ENCODE data around the gene PLCG2.
"Not testable (repeated sequence)": the region's sequence is repeated elsewhere in the genome, so short reads cannot be mapped to it uniquely, and the experiment has no call there.

Gene PLCG2

GRCh38 chr16:81932668-81933067 is 153.6 kb downstream of the PLCG2 start:
- H3K4me3 ChIP-seq (ENCODE audit: low read depth, low read length): no peak overlapping the region
- TF ChIP-seq, protein P1, sequence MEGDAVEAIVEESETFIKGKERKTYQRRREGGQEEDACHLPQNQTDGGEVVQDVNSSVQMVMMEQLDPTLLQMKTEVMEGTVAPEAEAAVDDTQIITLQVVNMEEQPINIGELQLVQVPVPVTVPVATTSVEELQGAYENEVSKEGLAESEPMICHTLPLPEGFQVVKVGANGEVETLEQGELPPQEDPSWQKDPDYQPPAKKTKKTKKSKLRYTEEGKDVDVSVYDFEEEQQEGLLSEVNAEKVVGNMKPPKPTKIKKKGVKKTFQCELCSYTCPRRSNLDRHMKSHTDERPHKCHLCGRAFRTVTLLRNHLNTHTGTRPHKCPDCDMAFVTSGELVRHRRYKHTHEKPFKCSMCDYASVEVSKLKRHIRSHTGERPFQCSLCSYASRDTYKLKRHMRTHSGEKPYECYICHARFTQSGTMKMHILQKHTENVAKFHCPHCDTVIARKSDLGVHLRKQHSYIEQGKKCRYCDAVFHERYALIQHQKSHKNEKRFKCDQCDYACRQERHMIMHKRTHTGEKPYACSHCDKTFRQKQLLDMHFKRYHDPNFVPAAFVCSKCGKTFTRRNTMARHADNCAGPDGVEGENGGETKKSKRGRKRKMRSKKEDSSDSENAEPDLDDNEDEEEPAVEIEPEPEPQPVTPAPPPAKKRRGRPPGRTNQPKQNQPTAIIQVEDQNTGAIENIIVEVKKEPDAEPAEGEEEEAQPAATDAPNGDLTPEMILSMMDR (IDR thresholded peaks at IDR 0.05; ENCODE audit: low read depth, low read length): no peak
- DNase-seq (ENCODE audit: low read depth, low spot score): no peak
- in situ Hi-C loops (cut with HindIII; ENCODE audit: low sequenced_read_pairs): no loop called here

GRCh38 chr16:81933361-81933760 is 154.3 kb downstream of the PLCG2 start:
- in situ Hi-C loops (cut with HindIII; ENCODE audit: low sequenced_read_pairs): no loop called here
- DNase-seq (ENCODE audit: low read depth, low spot score): no peak
- TF ChIP-seq, protein P1 (IDR thresholded peaks at IDR 0.05; ENCODE audit: low read depth, low read length): no peak
- no peak overlapping the region for H3K4me3 ChIP-seq (ENCODE audit: low read depth, low read length)

DNA sequence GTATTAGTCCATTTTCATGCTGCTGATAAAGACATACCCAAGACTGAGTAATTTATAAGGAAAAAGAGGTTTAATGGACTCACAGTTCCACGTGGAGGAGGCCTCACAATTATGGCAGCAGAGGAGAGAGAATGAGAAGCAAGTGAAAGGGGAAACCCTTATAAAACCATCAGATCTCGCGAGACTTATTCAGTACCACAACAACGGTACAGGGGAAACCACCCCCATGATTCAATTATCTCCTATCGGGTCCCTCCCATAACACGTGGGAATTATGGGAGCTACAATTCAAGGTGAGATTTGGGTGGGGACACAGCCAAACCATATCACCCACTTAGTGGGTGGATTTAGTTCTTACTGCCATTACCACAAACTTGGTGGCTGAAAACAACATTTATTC is 155.6 kb downstream of the PLCG2 start:
- in situ Hi-C loops (cut with HindIII; ENCODE audit: low sequenced_read_pairs); H3K4me3 ChIP-seq (ENCODE audit: low read depth, low read length); DNase-seq (ENCODE audit: low read depth, low spot score): not testable (repeated sequence)

DNA sequence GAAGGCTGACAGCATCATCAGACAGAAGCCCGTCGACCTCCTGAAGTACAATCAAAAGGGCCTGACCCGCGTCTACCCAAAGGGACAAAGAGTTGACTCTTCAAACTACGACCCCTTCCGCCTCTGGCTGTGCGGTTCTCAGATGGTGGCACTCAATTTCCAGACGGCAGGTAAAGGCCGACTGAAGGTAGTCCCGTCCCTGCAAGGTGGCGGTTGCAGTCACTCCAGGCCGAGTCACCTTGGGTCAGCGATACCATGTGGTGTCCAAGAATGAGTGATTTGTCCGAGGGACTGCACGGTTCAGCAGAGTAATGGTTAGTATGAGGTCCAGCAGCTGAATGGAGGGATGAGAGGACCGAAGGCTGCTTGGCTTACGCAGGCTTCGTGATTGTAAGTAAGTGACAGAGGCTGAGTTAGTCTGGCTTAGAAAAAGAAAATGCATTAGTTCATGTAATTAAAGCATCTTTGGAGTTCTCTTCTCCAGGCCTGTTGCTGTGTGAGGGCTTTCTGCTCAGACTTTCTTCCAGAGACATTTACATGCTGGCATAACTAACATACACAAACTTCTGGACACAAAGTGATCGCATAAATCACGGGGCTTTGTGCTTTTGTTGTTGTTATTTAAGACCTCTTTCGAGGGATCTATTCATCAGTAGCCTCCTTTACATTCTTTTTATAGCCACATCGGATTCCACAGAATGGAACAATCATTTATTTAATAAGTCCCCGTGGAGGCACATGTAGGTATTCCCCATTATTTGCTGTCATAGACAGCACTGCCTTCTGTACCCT is 157.3 kb downstream of the PLCG2 start:
- in situ Hi-C loops (cut with HindIII; ENCODE audit: low sequenced_read_pairs): no loop called here
- TF ChIP-seq, protein P1 (IDR thresholded peaks at IDR 0.05; ENCODE audit: low read depth, low read length): no peak
- DNase-seq (ENCODE audit: low read depth, low spot score): no peak
- H3K4me3 ChIP-seq (ENCODE audit: low read depth, low read length): no peak overlapping the region

DNA sequence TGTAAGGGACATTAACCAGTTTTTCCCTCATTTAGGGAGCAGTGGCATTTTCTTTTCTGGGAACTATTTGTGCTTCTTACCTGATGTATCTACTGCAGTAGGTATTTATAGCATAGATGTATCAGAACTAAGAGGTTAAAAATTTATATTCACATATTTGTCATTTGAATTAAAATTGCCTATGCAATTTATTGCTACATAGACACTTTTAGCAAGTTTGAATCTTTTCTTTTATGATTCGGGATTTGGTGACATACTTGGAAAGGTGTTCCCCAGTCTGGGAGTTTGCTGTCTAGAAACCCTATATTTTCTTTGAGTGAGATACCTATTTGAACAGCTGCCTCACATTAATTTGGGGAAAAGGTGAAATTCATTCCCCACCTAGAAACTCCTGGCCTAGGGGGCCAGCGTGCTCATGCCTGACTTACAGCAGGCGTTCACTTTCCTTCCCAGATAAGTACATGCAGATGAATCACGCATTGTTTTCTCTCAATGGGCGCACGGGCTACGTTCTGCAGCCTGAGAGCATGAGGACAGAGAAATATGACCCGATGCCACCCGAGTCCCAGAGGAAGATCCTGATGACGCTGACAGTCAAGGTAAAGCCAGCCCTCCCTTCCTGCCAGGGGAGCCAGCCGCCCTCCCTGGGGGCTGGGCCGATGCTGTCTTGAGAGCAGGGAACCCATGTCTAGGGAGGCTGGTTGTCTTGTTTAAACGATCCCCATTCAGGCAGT is 158.4 kb downstream of the PLCG2 start:
- in situ Hi-C loops (cut with HindIII; ENCODE audit: low sequenced_read_pairs): no loop called here

DNA sequence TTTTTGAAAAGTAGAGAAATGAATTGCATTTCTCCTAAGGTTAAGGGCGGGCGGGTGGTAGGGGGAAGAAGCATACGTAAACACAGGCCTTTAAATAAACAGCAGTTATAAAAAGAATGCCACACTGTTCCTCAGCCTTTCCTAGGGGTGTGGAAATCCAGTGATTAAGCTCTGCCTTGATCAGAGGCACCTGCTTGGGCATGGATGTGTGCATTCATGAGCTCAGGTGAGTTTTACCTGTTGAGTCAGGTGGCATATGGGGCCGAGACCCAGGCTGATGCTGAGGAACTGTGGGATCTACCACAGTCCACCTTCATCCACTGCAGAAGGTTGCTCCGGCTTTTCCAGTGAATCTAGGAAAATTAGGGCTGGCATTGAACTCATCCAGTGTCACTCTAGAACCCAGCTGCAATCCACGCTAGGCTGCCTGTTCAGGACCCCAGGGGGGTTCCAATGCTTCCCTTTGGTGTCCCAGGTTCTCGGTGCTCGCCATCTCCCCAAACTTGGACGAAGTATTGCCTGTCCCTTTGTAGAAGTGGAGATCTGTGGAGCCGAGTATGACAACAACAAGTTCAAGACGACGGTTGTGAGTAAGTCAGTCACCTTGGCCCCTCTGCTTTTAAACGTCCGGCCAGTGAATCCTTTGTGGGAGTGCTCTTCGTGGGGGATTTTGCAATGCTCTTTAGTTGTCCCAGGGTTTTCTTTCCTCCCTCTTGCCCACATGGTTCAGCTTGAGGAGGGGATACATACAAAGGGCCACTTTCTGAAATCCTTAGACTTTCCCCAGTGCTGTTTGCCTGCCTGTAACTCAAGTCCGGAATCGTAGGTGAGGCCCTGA is 159.5 kb downstream of the PLCG2 start:
- DNase-seq (ENCODE audit: low read depth, low spot score): no peak
- TF ChIP-seq, protein P1 (IDR thresholded peaks at IDR 0.05; ENCODE audit: low read depth, low read length): no peak
- in situ Hi-C loops (cut with HindIII; ENCODE audit: low sequenced_read_pairs): no loop called here
- H3K4me3 ChIP-seq (ENCODE audit: low read depth, low read length): no peak overlapping the region

More for the DNA sequence above, 158.4 kb downstream of the PLCG2 start:
- no peak overlapping the region for H3K4me3 ChIP-seq (ENCODE audit: low read depth, low read length)
- TF ChIP-seq, protein P1 (IDR thresholded peaks at IDR 0.05; ENCODE audit: low read depth, low read length): no peak
- no peak for DNase-seq (ENCODE audit: low read depth, low spot score)

All from astrocyte of the spinal cord (primary cell).